NOMO-1 (cell line): ENCODE data around the gene ST8SIA6.
A peak's percentile ranks its signal among the peaks of the same experiment; 100 is the strongest.
"Not testable (repeated sequence)": the region's sequence is repeated elsewhere in the genome, so short reads cannot be mapped to it uniquely, and the experiment has no call there.

Source experiments
- DNase-seq, 2 experiments: peaks; one replicate each; lab custom pipeline; 2025; ENCODE audit not compliant: unreplicated experiment in 2 of 2; lab: John Stamatoyannopoulos, UW

Gene ST8SIA6

GRCh38 chr10:17427666-17428350, 26.6 kb downstream of the ST8SIA6 start:
- DNase-seq, result no peak

GRCh38 chr10:17427201-17427600, 27.2 kb downstream of the ST8SIA6 start:
- DNase-seq, result no peak

GRCh38 chr10:17426263-17426750, 28.1 kb downstream of the ST8SIA6 start:
- DNase-seq, result no peak

GRCh38 chr10:17425584-17426262, 28.7 kb downstream of the ST8SIA6 start:
- no peak for DNase-seq

GRCh38 chr10:17423632-17424186, 30.7 kb downstream of the ST8SIA6 start:
- DNase-seq, result peak in 1 of 2 experiments; percentile 40

GRCh38 chr10:17422931-17423330, 31.5 kb downstream of the ST8SIA6 start:
- DNase-seq, result no peak

- no peak for DNase-seq
These were observed 36.1 kb downstream of the ST8SIA6 start for GRCh38 chr10:17418249-17418648.

- DNase-seq, result no peak
These were observed 37.8 kb downstream of the ST8SIA6 start for GRCh38 chr10:17416442-17417211.

GRCh38 chr10:17415046-17415658, 39.2 kb downstream of the ST8SIA6 start:
- DNase-seq, result no peak

GRCh38 chr10:17414484-17414883, 39.9 kb downstream of the ST8SIA6 start:
- DNase-seq, result no peak

GRCh38 chr10:17413876-17414275, 40.5 kb downstream of the ST8SIA6 start:
- no peak for DNase-seq

GRCh38 chr10:17412323-17412722, 42.1 kb downstream of the ST8SIA6 start:
- DNase-seq, result no peak

GRCh38 chr10:17410907-17411306, 43.5 kb downstream of the ST8SIA6 start:
- DNase-seq, result no peak

- no peak for DNase-seq
These were observed 45.1 kb downstream of the ST8SIA6 start for GRCh38 chr10:17409170-17409733.

- peak; percentile 7 to 27 for DNase-seq
These were observed 47.3 kb downstream of the ST8SIA6 start for GRCh38 chr10:17407047-17407446.

GRCh38 chr10:17406036-17406834, 48.2 kb downstream of the ST8SIA6 start:
- DNase-seq, result no peak

GRCh38 chr10:17403161-17403560, 51.2 kb downstream of the ST8SIA6 start:
- no peak for DNase-seq

- DNase-seq, result not testable (repeated sequence)
These were observed 52.4 kb downstream of the ST8SIA6 start for GRCh38 chr10:17402040-17402439.

- no peak for DNase-seq
These were observed 58.4 kb downstream of the ST8SIA6 start for GRCh38 chr10:17396004-17396403.

GRCh38 chr10:17394854-17395253, 59.5 kb downstream of the ST8SIA6 start:
- no peak for DNase-seq
